GM21526 (cell line): ENCODE data around the gene ITGBL1.

Experiments used
- ATAC-seq: cut with Tn5 transposase; IDR thresholded peaks from one replicate; pipeline ENCODE4 v1.9.1; 2021; ENCODE audit warnings: moderate library complexity; ENCODE audit not compliant: unreplicated experiment, low FRiP score

The ITGBL1 gene

GRCh38 chr13:101618440-101619187 is 166.1 kb downstream of the ITGBL1 start:
- ATAC-seq = no peak

- no peak for ATAC-seq
Measured at GRCh38 chr13:101621099-101621498, 168.6 kb downstream of the ITGBL1 start.

GRCh38 chr13:101623470-101624209 is 171.2 kb downstream of the ITGBL1 start:
- ATAC-seq = no peak

- no peak for ATAC-seq
Measured at GRCh38 chr13:101624210-101624922, 171.9 kb downstream of the ITGBL1 start.

- no peak for ATAC-seq
Measured at GRCh38 chr13:101624981-101625380, 172.5 kb downstream of the ITGBL1 start.

- peak; percentile 91 for ATAC-seq
Measured at GRCh38 chr13:101626925-101627555, 174.6 kb downstream of the ITGBL1 start.

- ATAC-seq = peak; percentile 55
Measured at GRCh38 chr13:101627556-101627943, 175.1 kb downstream of the ITGBL1 start.

GRCh38 chr13:101628900-101629299 is 176.4 kb downstream of the ITGBL1 start:
- ATAC-seq = no peak

GRCh38 chr13:101631395-101631794 is 178.9 kb downstream of the ITGBL1 start:
- ATAC-seq = no peak

- no peak for ATAC-seq
Measured at GRCh38 chr13:101634142-101634541, 181.7 kb downstream of the ITGBL1 start.

GRCh38 chr13:101639711-101640110 is 187.2 kb downstream of the ITGBL1 start:
- ATAC-seq = no peak

GRCh38 chr13:101640788-101641400 is 188.4 kb downstream of the ITGBL1 start:
- ATAC-seq = no peak

GRCh38 chr13:101645871-101646270 is 193.4 kb downstream of the ITGBL1 start:
- no peak for ATAC-seq

- no peak for ATAC-seq
Measured at GRCh38 chr13:101647760-101648159, 195.3 kb downstream of the ITGBL1 start.

- no peak for ATAC-seq
Measured at GRCh38 chr13:101648766-101649487, 196.5 kb downstream of the ITGBL1 start.

GRCh38 chr13:101649488-101650126 is 197.1 kb downstream of the ITGBL1 start:
- no peak for ATAC-seq

GRCh38 chr13:101654883-101655282 is 202.4 kb downstream of the ITGBL1 start:
- no peak for ATAC-seq

- peak; percentile 63 for ATAC-seq
Measured at GRCh38 chr13:101655435-101655834, 203.0 kb downstream of the ITGBL1 start.

- no peak for ATAC-seq
Measured at GRCh38 chr13:101660711-101661110, 208.2 kb downstream of the ITGBL1 start.
